ENCODE measurements around the gene MLN.

MLN gene

GRCh38 chr6:33748841-33749240, 55.0 kb downstream of the MLN start:
- no peaks in the 10 kb centered on the region for H4K20me1 ChIP-seq (ENCODE audit: insufficient read depth, low read length)
- H3K27ac ChIP-seq (ENCODE audit: low read depth, low read length, poor library complexity, severe bottlenecking), result no peak overlapping the region
- H3K4me3 ChIP-seq (ENCODE audit: low read depth, low read length, poor library complexity, severe bottlenecking), result no peak overlapping the region
- no peaks in the 10 kb centered on the region for H3F3A ChIP-seq (ENCODE audit: insufficient read depth, low read length)
- H3K9me2 ChIP-seq (ENCODE audit: low read depth, low read length), result no peaks in the 10 kb centered on the region
- no peaks in the 10 kb centered on the region for H3K36me3 ChIP-seq (ENCODE audit: insufficient read depth, low read length)
- H3K27me3 ChIP-seq (ENCODE audit: insufficient read depth, low read length), result peaks cover 6% of the 10 kb centered on the region; the same call in 1 of the 2 replicates
- no peaks in the 10 kb centered on the region for H3K4me1 ChIP-seq (ENCODE audit: insufficient read depth, low read length, severe bottlenecking)
- H3K4me2 ChIP-seq (ENCODE audit: low read length), result no peak overlapping the region
- H3K79me2 ChIP-seq (ENCODE audit: insufficient read depth, low read length), result no peaks in the 10 kb centered on the region
- no peaks in the 10 kb centered on the region for H3K9me3 ChIP-seq (ENCODE audit: low read length)
- no peak overlapping the region for H3K9ac ChIP-seq (ENCODE audit: low read length)
- no peak overlapping the region for H2AFZ ChIP-seq (ENCODE audit: low read length)
- TF ChIP-seq EZH2 (IDR thresholded peaks at IDR 0.05; ENCODE audit: borderline replicate concordance, low read length) (no peak), CTCF (IDR thresholded peaks at IDR 0.05; ENCODE audit: low read length) (no peak)

GRCh38 chr6:33747823-33748222, 56.0 kb downstream of the MLN start:
- no peaks in the 10 kb centered on the region for H3K9me2 ChIP-seq (ENCODE audit: low read depth, low read length)
- H3K27me3 ChIP-seq (ENCODE audit: insufficient read depth, low read length), result peaks cover 6% of the 10 kb centered on the region; the same call in 1 of the 2 replicates
- H3K27ac ChIP-seq (ENCODE audit: low read depth, low read length, poor library complexity, severe bottlenecking), result no peak overlapping the region
- no peaks in the 10 kb centered on the region for H3K79me2 ChIP-seq (ENCODE audit: insufficient read depth, low read length)
- no peaks in the 10 kb centered on the region for H3F3A ChIP-seq (ENCODE audit: insufficient read depth, low read length)
- H4K20me1 ChIP-seq (ENCODE audit: insufficient read depth, low read length), result no peaks in the 10 kb centered on the region
- TF ChIP-seq CTCF (IDR thresholded peaks at IDR 0.05; ENCODE audit: low read length) (no peak), EZH2 (IDR thresholded peaks at IDR 0.05; ENCODE audit: borderline replicate concordance, low read length) (no peak)
- H3K36me3 ChIP-seq (ENCODE audit: insufficient read depth, low read length), result no peaks in the 10 kb centered on the region
- H3K9me3 ChIP-seq (ENCODE audit: low read length), result no peaks in the 10 kb centered on the region
- no peak overlapping the region for H3K4me2 ChIP-seq (ENCODE audit: low read length)
- H3K4me1 ChIP-seq (ENCODE audit: insufficient read depth, low read length, severe bottlenecking), result no peaks in the 10 kb centered on the region
- no peak overlapping the region for H3K9ac ChIP-seq (ENCODE audit: low read length)
- H3K4me3 ChIP-seq (ENCODE audit: low read depth, low read length, poor library complexity, severe bottlenecking), result no peak overlapping the region
- no peak overlapping the region for H2AFZ ChIP-seq (ENCODE audit: low read length)

GRCh38 chr6:33746651-33747100, 57.1 kb downstream of the MLN start, which contains the start of gene IP6K3:
Gene IP6K3 (minus strand): TSS chr6:33746905. CDS start chr6:33735476, 11,429 bp downstream.
- no peaks in the 10 kb centered on the region for H3K36me3 ChIP-seq (ENCODE audit: insufficient read depth, low read length)
- no peak within 1 kb of the TSS for H2AFZ ChIP-seq (ENCODE audit: low read length)
- H4K20me1 ChIP-seq (ENCODE audit: insufficient read depth, low read length), result no peaks in the 10 kb centered on the region
- H3K9ac ChIP-seq (ENCODE audit: low read length), result no peak within 1 kb of the TSS
- H3K9me3 ChIP-seq (ENCODE audit: low read length), result no peaks in the 10 kb centered on the region
- H3K9me2 ChIP-seq (ENCODE audit: low read depth, low read length), result no peaks in the 10 kb centered on the region
- no peaks in the 10 kb centered on the region for H3K4me1 ChIP-seq (ENCODE audit: insufficient read depth, low read length, severe bottlenecking)
- no peak within 1 kb of the TSS for H3K4me3 ChIP-seq (ENCODE audit: low read depth, low read length, poor library complexity, severe bottlenecking)
- no peaks in the 10 kb centered on the region for H3F3A ChIP-seq (ENCODE audit: insufficient read depth, low read length)
- H3K27ac ChIP-seq (ENCODE audit: low read depth, low read length, poor library complexity, severe bottlenecking), result no peak within 1 kb of the TSS
- H3K79me2 ChIP-seq (ENCODE audit: insufficient read depth, low read length), result no peaks in the 10 kb centered on the region
- H3K4me2 ChIP-seq (ENCODE audit: low read length), result no peak within 1 kb of the TSS
- peaks cover 6% of the 10 kb centered on the region; the same call in 1 of the 2 replicates for H3K27me3 ChIP-seq (ENCODE audit: insufficient read depth, low read length)
- TF ChIP-seq EZH2 (IDR thresholded peaks at IDR 0.05; ENCODE audit: borderline replicate concordance, low read length) (no peak), CTCF (IDR thresholded peaks at IDR 0.05; ENCODE audit: low read length) (no peak)
